Measurements from ENCODE around the gene PAM16.

Gene PAM16

GRCh38 chr16:4383591-4384444 is 32.7 kb upstream of the PAM16 start:
- DNase-seq, result no peak

- no peak for DNase-seq
Measured at GRCh38 chr16:4382795-4383357, 31.8 kb upstream of the PAM16 start.

GRCh38 chr16:4381935-4382794 is 31.0 kb upstream of the PAM16 start:
- no peak for DNase-seq

- DNase-seq, result no peak
Measured at GRCh38 chr16:4381072-4381934, 30.2 kb upstream of the PAM16 start.

- no peak for DNase-seq
Measured at GRCh38 chr16:4380119-4381063, 29.3 kb upstream of the PAM16 start.

GRCh38 chr16:4378999-4379690 is 28.0 kb upstream of the PAM16 start:
- DNase-seq, result no peak

- no peak for DNase-seq
Measured at GRCh38 chr16:4378161-4378666, 27.1 kb upstream of the PAM16 start.

GRCh38 chr16:4377573-4378154 is 26.5 kb upstream of the PAM16 start:
- DNase-seq, result no peak

- DNase-seq, result no peak
Measured at GRCh38 chr16:4376893-4377572, 25.9 kb upstream of the PAM16 start.

- DNase-seq, result peak; percentile 77
Measured at GRCh38 chr16:4376126-4376892, 25.2 kb upstream of the PAM16 start.

GRCh38 chr16:4375717-4376116 is 24.6 kb upstream of the PAM16 start:
- peak; percentile 67 for DNase-seq

- peak; percentile 62 for DNase-seq
Measured at GRCh38 chr16:4373909-4374742, 23.0 kb upstream of the PAM16 start.

- DNase-seq, result no peak
Measured at GRCh38 chr16:4373356-4373908, 22.3 kb upstream of the PAM16 start.

- DNase-seq, result peak; percentile 41
Measured at GRCh38 chr16:4372578-4373355, 21.6 kb upstream of the PAM16 start.

- DNase-seq, result no peak
Measured at GRCh38 chr16:4372001-4372577, 21.0 kb upstream of the PAM16 start.

- DNase-seq, result peak; percentile 83
Measured at GRCh38 chr16:4371357-4372000, 20.4 kb upstream of the PAM16 start, which contains the start of gene VASN. VASN (plus strand) TSS chr16:4371848; CDS start chr16:4380878, 9,030 bp downstream.
